ENCODE data around the gene LARP4.

DNA sequence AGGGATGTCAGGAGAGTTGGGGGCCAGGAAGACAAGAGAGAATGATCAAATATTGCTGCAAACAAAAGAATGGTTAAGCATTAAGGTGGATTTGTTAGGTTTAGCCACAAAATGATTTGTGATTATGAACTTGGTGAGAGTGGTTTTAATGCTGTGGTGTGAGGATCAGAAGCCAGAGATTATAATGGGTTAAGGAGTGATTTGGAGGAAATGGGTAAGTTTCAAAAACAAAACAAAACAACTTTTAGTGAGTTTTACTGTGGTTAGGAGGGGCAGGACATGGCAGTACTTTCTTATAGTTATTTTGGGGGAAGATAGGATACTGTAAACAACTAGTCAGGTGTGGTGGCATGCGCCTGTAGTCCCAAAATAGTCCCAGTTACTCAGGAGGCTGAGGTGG, 128.1 kb downstream of the LARP4 start:
- TF ChIP-seq, protein P1, sequence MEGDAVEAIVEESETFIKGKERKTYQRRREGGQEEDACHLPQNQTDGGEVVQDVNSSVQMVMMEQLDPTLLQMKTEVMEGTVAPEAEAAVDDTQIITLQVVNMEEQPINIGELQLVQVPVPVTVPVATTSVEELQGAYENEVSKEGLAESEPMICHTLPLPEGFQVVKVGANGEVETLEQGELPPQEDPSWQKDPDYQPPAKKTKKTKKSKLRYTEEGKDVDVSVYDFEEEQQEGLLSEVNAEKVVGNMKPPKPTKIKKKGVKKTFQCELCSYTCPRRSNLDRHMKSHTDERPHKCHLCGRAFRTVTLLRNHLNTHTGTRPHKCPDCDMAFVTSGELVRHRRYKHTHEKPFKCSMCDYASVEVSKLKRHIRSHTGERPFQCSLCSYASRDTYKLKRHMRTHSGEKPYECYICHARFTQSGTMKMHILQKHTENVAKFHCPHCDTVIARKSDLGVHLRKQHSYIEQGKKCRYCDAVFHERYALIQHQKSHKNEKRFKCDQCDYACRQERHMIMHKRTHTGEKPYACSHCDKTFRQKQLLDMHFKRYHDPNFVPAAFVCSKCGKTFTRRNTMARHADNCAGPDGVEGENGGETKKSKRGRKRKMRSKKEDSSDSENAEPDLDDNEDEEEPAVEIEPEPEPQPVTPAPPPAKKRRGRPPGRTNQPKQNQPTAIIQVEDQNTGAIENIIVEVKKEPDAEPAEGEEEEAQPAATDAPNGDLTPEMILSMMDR (IDR thresholded peaks at IDR 0.05; ENCODE audit: poor library complexity, severe bottlenecking), result no peak
- TF ChIP-seq, protein P2, sequence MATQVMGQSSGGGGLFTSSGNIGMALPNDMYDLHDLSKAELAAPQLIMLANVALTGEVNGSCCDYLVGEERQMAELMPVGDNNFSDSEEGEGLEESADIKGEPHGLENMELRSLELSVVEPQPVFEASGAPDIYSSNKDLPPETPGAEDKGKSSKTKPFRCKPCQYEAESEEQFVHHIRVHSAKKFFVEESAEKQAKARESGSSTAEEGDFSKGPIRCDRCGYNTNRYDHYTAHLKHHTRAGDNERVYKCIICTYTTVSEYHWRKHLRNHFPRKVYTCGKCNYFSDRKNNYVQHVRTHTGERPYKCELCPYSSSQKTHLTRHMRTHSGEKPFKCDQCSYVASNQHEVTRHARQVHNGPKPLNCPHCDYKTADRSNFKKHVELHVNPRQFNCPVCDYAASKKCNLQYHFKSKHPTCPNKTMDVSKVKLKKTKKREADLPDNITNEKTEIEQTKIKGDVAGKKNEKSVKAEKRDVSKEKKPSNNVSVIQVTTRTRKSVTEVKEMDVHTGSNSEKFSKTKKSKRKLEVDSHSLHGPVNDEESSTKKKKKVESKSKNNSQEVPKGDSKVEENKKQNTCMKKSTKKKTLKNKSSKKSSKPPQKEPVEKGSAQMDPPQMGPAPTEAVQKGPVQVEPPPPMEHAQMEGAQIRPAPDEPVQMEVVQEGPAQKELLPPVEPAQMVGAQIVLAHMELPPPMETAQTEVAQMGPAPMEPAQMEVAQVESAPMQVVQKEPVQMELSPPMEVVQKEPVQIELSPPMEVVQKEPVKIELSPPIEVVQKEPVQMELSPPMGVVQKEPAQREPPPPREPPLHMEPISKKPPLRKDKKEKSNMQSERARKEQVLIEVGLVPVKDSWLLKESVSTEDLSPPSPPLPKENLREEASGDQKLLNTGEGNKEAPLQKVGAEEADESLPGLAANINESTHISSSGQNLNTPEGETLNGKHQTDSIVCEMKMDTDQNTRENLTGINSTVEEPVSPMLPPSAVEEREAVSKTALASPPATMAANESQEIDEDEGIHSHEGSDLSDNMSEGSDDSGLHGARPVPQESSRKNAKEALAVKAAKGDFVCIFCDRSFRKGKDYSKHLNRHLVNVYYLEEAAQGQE (IDR thresholded peaks at IDR 0.05; ENCODE audit: borderline replicate concordance), result no peak
- TF ChIP-seq EZH2 (IDR thresholded peaks at IDR 0.05; ENCODE audit: borderline replicate concordance, insufficient read depth, low read length, poor library complexity, severe bottlenecking), result no peak

Measured in neural cell (in vitro differentiated cells).